HG02678 (cell line): ENCODE measurements around the gene FGF9.

Experiments
- ATAC-seq: cut with Tn5 transposase; IDR thresholded peaks from one replicate; pipeline ENCODE4 v1.9.1; 2021; ENCODE audit warnings: mild to moderate bottlenecking, moderate library complexity; ENCODE audit not compliant: unreplicated experiment

Gene FGF9

DNA sequence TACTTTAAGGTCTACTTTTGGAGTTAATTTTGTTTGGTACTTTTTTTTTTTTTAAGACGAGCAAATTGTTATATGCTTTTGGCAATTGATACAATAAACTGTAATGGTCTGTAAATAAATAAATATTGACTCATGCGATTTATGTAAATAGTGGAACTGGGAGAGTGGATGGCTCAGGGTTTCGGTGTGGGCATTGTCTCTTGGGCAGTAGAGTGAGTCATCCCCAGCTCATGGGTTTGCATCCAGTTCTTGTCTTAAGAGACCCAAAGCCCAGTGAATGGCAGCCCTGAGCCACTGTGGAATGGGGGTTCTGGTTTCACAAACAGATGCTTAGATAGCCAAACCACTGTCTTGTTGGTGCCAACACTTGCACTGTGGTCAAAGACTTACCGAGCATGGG lies 33.0 kb downstream of the FGF9 start:
- ATAC-seq, result no peak

DNA sequence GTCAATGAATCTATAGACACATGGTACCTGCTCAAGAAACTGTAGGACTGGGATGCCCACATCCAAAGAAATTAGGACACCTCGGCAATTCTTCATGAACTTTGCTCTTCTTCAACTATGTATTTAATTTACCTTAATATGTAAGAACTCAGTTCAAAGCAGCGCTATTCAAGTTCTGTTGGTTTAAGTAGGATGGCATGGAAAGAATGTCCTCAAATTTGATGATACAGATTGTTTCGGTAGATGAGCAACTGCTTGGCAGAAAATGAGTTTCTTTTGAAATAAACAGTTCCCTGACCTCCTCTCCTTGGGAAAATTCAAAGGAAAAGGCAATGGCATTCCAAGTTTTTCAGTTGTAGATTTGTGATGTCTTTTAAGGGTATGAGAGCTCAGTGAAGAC lies 36.7 kb downstream of the FGF9 start:
- no peak for ATAC-seq

DNA sequence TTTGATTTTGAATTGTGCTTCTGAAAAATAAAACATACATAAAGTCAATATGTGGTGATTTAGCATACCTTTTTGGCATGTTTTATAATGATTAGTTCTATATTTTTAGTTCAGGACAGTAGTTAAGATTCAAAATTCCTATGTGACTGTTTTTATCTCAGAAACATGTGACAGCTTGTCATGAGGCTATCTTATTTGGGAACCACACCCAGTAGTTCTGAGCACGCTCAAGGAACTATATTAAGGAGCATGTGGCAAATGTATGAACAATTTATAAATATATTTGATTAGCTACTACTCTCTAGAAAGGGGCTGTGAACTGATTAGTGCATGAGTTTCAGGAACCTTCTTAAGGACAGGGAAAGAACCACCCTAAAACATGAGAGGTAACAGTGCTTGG lies 38.8 kb downstream of the FGF9 start:
- no peak for ATAC-seq

DNA sequence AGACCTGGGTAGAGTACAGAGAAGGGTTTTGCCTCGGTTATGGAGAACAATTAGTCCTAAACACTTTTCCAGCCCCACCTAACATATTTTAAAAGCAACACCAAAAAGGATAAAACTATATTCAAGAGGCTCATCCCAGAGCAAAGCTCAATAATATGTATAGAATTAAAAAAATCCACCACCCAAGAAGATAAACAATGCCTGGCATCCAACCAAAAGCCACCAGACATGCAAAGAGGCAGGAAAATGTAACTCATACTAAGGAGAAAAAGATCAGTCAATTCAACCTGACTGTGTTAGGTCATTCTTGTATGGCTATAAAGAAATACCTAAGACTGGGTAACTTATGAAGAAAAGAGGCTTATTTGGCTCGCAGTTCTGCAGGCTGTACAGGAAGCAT lies 39.3 kb downstream of the FGF9 start:
- ATAC-seq, result no peak

DNA sequence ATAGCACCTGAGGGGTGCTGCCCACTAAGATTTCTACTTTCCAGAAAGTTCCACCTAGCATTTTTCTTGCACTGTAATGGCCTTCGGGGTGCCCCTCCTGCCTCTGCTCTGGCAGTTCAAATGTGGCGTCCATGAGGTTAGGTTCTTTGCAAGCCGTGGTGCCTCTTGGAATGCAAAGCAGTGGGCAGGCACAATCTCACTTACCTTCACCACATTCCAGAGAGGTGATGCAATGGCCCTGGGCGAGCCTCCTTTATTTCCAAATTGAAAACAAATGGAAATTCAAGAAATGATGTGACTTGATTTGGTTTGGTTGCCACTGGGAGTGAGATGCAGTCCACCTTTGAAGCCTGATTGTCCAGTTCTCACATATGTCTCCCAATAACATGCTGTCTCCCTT lies 46.9 kb downstream of the FGF9 start:
- ATAC-seq, result no peak

DNA sequence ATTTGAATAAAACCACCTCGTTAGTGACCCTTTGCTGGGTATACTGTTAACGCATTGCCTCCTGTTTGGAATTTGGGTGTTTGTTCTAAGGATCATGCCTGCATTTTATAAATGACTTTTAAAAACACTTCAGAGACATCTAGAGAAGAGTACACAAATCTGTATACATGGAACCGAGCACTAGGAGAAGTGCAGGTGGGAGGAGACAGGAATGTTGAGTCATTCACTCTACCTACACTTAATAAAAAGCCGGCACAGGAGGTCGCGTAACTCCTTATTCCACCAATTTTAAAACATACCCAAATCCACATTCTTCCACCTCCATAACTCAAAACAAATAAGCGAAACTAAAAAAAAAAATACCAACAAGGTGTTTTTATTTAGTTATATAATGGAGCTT lies 48.6 kb downstream of the FGF9 start:
- no peak for ATAC-seq

DNA sequence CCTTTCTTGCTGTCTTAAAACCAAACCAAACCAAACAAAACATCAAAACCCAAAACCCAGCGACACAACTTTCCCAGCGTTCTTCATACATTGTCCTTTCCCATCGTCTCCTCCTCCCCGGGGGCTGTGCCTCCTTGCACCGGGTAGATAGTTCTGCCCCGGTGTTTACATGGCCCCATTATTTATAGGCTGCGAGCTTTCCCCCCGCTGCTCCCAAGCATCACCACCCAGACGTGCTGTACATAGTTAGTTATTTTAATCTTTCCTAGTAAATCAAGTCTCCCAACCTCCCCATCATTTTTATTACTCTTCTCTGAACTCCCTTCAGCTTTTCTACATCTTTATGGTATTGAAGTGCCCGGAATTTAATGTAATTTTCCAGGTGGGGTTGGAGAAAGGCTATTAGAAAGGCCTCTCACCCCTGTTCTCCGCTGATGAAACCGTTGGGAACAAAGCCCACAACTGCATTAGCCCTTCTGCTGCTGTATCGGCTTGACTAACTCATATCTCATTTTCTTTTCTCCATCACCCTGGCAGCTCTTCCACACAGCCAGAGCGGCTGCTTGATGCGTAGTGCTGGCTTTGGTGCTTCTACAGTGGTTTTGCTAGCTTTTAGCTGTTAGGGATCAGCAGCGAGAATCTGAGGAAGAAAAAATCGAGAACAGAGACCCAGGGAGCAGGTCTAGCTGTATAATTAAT lies 53.1 kb downstream of the FGF9 start:
- ATAC-seq, result no peak

DNA sequence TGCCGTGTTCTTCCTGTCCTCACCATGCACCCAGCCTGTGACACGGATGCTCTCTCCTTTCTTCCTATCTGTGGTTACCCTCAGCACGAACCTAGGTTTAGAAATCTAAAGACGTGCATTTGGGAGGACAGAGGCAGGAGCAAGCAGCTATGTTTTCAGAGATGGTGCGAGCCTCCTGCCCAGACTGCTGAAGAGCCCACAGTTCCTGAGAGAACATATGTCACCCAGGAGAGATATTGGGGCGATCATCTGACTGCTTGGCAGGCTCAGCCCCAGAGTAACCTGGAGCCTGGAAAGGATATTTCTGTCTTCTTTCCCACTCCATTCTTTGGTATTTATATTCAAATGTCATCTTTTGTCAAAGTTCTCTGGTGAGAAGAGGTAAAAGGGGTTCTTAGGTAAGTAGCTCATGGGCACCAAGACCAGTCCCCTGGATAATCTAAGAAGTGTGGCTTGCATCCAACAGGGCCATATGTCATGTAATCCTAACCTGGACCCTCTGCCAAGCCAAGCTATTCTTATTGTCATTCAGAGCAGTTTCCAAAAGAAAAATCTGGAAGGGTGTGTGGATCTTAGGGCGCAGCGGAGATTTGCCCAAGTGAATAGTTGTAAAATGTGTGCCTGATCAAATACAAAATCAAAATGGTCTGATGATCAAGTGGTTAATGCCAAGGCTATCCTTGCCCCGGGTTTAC lies 59.5 kb downstream of the FGF9 start:
- ATAC-seq, result no peak

DNA sequence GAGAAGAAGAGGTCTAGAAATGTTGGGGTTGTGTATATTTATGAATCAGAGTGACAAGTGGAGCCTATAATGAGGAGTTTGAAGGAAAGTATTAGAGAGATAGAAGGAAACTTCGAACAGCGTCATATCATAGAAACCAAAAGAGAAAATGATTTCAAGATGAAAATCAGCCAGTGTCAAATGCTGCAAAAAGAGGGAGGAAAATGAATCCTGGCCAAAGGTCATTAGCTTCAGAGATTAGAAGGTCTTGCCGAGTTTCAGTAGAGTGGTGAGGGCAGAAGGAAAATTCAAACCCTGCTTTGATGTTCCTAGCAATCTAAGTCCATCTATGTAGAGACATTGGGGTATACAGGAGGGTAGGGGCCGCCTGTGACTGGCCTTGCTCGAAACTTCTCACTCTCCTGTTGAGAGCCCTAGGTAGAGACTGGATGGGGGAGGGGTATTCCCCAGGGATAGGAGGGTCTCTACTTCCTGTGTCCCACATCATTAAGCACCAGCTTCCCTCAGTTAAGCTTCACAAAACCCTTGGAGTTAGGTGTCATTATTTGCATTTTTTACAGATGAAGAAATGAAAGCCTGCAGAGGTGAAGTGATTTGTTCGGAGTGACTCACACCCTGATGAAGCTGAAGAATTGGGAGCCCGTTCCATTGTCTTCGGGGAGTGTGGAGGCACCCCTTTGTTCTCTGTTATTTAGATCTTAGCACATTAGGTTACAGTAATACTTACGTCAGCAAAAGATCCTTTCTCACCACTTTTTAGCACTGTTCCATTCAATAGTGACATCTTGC lies 62.8 kb downstream of the FGF9 start:
- no peak for ATAC-seq

DNA sequence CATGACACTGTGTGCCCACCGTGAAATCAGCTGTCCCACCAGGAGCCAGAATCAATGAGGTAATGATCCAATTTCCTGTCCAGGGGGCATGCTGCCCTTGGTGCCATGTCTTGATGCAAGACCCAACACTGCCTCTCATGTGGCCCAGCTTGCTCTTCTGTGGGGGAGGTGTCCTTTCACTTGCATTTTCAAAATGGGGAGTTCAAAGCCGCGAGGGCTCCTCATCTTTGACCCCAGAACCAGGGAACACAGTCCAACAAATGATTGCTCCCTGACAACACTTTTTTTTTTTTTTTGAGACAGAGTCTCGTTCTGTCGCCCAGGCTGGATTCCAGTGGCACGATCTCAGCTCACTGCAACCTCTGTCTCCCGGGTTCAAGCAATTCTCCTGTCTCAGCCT lies 64.1 kb downstream of the FGF9 start:
- ATAC-seq, result no peak

DNA sequence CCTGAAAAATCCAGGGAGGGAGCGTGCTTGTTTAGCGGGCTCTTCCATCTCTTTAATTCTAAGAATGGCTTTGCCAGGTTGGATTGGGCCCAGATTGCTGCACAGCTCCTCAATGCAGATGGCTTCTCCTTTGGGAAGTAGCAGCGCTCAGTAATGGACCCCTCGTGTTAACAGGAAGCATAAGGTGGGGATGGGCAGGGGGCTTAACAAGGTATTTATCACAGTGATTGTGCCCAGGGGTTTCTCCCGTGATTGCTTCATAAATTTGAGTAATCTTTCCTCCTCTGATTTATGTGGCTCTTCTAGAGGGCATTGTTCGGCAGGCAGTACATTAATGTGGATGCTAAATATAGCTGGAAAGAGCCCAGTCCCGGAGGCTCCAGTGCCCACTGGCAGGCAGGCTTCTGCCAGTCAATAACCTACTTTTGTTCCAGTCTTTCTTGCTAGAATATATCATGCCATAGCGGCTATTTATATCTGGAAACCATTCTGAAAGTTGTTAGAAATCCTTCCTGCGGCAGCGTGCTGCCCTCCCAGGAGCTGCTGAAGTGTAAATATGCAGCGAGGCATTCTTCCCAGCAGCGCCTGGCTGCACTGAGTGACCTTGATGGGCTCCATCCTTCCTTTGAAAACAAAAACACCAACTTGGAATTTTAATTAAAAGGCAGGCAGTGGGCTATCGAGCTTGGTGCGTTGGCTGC lies 65.0 kb downstream of the FGF9 start:
- ATAC-seq, result no peak

DNA sequence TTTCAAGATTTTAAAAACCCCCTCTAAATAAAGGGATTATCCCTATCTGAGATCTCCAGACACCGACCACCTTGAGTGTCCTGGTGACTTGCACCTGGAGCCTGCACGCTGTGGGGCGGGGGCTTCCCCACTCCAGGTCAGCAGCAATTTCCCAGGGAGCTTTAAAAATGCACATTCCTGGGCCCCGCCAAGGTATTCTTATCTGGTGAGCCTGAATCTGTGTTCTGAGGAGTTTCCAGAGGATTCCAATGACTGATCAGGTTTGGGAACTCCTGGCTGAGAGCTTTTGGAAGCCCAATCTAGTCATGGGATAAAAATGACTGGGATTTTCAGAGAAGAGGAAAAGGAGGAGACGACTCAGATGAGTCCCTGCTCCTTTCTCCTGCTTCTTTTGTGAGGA lies 66.1 kb downstream of the FGF9 start:
- no peak for ATAC-seq

DNA sequence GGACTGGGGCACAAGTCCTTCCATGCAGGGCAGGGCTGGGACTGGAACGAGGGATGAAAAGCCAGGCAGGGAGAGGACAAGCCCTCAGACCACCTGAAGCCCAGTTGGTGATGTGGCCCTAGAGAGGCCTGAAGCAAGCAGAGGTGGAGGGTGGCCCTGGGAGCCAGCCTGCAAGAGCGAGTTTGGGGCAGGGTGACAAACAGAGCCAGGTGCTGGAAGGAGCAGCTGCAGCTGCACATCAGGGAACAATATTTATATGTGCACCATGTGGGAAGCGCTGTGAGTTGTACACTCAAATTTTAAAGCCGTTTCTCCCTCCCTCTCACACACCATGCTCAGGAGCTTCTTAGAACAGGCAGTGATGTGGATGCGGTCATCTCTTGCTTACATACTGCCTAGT lies 67.8 kb downstream of the FGF9 start:
- no peak for ATAC-seq

DNA sequence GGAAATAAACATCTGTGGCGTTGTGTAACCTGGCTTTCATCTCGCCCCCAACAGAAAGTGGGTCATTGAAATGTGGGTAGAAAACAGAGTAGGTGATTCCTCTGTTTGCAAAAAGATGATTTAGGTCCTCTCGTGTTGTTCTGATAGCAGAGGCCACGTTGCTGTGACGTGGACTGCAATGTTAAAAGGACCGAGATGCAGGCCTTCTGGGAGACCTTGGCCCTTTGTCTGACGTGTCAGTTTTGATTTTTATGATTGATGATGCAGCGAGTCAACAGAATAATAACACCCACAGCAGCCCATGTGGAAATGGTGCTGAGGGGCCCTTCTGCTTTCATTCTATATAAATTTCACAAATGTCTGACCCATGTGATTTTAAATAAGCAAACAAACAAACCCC lies 68.9 kb downstream of the FGF9 start:
- no peak for ATAC-seq

DNA sequence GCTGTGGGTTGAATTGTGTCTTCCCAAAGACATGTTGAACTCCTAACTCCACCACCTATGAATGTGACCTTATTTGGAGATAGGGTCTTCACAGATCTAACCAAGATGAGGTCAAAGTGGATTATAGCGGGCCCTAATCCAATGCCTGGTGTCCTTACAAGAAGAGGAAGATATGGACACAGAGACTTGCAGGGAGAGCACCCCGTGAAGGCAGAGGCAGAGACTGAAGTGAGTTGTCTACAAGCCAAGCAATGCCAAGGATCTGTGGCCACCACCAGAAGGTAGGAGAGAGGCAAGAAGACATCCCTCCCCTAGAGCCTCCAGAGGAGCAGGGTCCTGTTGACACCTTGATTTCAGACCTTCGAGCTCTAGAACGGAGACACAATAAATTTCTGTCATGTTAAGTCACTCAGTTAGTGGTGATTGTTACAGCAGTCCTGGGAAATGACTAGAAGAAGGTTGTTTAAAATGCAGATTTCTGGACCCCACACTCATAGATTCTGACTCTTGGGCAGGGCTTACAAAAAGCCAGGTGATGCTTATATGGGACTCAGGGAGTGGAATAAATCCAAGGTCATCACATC lies 70.6 kb downstream of the FGF9 start:
- ATAC-seq, result no peak

DNA sequence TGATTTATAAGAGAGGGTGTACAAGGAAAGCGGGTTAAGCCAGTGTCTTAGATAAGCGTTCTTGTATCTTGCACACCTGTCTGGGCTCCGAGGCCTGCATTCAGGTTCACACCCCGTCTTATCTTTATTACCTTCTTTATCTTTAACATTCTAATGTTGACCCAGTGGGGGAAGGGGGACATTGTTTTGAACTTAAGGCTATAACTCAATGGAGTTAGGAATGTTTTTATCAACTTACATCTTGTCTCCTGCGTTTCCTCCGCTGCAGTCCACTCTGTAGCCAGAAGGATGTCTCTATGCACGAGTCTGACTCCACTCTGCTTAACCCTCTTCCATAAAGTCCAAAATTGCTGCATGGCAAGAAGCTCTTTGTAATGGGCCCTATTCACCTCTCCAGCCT lies 71.2 kb downstream of the FGF9 start:
- no peak for ATAC-seq

DNA sequence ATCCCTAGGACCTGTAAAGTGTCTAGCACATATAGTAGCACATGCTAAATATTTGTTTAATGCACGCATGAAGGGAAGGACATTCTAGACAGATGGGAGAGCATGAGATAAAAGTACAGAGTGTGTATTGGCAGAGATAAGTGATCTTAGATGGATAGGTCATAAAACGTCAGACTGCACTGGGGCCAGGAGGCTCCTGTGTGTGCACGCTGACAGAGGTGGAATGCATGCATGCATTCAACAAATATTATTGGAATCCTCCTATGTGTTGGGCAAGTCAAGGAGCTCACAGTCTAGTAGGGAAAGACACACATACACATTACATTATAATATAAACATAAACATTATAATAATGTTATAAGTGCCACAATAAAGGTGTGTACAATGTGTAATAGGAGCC lies 73.3 kb downstream of the FGF9 start:
- no peak for ATAC-seq

DNA sequence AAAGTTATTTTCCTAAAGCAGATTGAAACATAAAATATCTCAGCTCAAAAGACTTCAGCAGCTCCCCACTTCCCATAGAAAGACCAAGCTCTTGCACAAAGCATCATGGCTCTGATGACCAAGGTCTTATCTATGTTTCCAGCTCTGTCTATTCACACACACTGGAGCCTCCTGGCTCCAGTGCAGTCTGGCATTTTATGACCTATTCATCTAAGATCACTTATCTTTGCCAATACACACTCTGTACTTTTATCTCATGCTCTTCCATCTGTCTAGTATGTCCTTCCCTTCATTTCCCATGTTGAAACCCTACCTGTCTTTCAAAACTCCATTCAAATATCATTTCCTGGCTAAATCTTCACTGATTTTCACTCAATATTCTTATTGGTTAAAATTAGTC lies 74.4 kb downstream of the FGF9 start:
- ATAC-seq, result no peak

DNA sequence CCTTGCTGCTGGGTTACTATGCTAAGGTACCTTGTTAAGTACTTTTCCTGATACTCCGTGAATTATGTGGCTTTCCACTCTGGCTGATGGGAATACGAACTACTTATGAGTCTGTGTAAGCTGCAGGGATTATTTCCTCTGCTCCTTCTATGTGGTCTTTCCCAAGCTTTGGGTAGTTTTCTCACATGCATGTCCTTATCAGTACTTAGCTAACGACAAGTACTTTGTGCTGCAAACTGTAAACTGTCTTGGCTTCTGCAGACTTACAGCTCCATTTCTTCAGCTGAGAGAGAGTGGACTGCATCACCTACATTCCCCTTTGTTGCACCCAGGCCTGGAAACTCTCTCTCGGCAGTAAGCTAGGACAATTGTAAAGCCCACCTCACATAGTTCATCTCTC lies 76.6 kb downstream of the FGF9 start:
- no peak for ATAC-seq

DNA sequence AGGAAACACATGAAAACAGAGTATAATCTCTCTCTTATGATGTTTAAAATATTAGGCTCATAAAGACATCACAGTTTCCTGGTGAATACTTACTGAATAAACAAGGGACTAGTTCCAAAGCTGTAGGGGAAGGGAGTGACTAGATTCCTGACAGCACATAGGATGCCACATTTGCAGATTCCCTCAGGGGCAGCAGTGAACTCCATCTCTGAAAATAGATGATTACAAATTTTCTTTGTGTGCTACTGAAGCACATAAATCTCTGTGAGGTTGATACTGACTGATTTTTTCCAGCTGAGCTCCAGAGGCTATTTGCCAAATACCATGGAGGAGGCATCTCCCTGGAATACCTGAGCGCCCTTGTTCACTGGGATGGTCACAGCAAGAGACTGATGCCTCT lies 77.3 kb downstream of the FGF9 start:
- ATAC-seq, result no peak

DNA sequence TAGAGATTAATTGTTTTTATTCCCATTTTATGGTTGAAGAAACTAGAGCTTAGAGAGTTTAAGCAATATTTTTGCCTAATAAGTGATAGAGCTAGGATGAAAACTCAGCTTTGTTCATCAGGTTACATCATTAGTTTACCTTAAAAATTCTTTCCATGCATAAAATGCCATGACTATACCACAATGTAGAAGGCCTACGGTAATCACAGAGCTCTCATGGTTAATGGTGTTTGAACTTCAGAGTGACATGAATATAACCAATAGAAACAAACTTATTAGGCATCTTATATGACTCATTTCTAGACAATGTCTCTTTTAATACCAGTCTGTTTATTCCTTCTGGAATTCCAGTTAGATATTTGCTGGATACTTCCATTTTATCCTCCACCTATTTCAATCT lies 78.5 kb downstream of the FGF9 start:
- ATAC-seq, result no peak
